ENCODE measurements around the gene G6PC3.
A peak's percentile ranks its signal among the peaks of the same experiment; 100 is the strongest.
"Not testable (repeated sequence)": the region's sequence is repeated elsewhere in the genome, so short reads cannot be mapped to it uniquely, and the experiment has no call there.

G6PC3 gene

DNA sequence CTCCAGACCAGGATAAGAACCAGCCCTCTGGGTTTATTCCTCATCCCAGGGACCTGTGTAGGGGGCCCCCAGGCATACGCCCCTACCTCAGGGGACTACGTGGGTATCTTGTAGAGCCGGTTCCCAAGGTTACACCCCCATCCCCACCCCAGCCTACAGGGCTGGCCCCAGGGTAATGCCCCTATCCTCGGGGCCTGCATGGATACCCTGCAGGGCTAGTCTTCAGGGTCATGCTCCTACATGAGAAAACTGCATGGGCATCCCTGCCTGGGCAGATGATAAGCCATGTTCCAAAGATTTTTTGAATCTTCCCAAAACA lies 38.7 kb downstream of the G6PC3 start:
- no peak for DNase-seq

DNA sequence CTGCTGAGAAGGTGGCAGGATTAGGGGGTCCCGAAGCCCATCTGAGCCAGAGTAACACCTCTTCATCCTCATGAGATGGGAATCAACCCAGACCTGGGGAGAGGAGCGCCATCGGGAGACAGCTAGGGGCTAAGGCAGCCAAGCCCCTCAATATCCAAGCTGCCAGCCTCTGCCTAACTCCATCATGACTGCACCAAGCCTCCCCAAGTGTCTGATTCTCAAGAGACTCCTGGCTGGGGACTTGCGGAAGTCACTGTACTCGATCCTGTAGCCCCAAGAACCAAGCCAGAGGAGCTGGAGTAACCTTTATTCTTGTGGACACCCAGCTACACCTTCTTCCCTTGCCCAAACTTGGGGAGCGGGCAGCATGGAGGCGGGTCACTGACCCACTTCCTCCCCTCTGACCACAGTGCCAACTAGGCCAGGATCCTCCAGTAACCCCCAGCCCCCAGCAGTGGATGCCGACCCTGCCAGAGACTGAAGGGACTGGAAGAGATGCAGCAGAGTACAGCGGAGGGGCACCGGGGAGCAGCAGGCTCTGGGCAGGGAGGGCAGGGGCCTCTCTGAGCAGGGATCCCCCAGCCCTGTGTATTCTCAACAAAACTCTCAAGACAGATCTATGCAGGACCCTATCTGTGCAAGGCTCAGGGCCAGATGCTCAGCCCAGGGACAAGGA lies 39.6 kb downstream of the G6PC3 start:
- no peak for DNase-seq

DNA sequence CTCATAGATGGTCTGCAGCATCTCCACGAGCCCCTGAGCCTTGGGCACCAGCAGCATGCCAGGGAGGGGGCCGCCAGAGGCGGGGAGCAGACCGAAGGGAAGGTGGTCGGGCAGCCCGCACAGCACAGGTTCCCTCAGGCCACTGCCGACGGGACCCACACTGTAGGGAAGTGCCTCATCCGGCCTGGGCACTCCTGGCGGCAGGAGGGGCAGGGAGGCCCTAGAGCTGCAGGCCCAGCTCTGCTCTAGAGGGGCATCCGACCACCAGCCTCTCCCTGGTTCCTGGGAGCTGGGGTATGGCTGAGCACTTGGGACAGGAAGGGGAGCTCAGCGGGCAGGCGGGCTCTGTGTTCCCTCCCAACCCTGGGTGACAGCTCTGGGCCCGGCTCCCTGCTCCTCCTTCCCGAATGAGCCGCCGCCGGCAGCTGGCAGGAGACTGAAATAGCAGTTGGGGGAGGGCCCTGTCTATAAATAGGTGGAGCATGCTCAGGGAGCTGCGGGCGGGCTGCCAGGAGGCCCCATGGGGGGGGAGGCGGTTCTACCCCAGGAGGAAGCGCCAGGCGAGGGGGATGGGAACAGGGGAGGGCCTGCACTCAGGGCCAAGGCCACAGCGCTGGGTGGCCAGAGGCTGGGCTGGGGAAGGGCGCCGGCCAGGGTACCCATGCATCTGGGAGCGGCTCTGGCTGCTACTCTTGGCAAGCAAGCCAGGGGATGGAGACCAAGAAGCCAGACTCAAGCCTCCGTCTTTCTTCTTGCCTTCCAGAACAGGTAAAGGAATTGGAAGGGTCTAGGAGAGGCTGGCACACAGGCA lies 40.5 kb downstream of the G6PC3 start:
- DNase-seq: peak; percentile 79

DNA sequence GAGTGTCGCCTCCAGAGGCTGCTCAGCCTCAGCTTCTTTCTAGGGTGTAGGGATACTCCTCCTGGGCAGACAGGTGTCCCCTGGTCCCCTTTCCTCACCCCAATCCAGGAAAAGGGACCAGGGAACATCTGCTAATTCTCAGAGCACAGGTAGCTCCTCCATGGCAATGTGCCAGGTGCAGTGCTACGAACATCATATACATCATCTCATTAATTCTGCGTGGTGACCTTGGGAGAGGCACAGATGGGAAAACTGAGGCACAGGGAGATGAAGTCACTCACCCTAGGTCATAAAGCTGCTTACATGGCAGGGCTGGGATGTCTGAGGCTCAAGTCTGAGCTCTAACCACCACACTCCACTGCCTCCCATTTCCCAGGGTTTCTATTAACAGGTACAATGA lies 41.2 kb downstream of the G6PC3 start:
- DNase-seq: peak; percentile 17

DNA sequence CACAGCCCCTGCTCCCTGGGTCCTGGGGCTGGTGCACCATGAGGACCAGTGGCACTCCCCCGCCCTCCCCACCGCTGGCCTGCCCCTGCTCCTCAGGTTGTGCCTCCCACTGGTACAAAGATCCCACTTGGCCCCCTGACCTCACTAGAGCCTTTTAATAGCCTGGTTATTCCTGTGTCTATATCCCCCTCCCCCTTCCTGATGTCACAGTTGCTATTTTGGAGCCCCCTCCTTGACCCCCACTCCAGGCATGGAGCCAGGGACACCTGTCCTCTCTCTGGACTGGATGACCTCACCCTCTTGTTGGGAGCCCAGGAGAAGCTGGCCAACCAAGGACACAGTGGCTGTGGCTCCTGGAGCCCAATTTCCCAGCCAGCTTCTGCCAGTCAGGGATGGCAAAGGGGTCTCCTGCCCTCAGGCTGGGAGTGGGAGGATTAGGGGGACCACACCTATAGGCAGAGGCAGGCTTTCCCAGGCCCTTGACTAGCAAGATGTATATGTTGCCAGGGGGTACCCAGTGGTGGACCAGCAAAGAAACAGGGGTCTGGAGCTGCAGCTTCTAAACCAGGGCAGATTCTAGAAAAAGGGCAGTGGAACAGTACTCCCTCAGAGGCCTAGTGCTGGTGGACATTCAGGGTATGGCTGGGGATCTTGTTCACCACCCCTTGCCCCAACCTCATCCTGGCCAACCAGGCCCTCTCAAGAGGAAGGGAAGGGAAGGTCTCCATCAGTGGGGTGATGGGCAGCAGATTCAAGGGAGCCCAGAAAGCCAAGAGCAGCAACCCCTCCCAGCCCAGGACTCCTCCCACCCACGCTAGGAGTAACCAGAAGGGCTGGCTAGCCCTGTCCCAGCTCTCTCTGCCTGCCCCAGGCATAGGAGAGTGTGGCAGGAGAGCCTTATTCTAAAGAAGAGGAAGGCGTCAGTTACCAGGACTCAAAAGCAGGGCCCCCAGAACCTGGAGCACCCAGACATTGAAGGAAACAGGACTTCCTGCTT lies 42.0 kb downstream of the G6PC3 start:
- DNase-seq: no peak

DNA sequence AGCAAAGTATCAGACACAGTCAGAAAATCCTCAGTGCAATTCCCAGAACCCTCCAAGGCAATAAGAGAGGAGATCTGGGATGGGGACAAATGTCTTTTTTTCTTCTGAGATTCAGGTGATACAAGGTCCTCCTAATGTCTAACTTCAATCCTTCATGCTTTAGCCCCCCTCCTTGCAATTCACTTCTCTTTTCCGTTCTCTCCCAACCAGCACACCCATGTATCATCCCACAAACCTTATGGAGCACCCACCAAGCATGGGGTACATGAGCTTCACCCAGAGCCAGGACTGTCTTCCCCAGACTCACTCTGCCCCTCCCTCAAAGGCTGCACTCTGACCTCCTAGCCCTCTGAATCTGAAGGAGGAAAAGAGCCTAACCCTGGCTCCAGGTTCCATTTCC lies 42.8 kb downstream of the G6PC3 start:
- DNase-seq: no peak

DNA sequence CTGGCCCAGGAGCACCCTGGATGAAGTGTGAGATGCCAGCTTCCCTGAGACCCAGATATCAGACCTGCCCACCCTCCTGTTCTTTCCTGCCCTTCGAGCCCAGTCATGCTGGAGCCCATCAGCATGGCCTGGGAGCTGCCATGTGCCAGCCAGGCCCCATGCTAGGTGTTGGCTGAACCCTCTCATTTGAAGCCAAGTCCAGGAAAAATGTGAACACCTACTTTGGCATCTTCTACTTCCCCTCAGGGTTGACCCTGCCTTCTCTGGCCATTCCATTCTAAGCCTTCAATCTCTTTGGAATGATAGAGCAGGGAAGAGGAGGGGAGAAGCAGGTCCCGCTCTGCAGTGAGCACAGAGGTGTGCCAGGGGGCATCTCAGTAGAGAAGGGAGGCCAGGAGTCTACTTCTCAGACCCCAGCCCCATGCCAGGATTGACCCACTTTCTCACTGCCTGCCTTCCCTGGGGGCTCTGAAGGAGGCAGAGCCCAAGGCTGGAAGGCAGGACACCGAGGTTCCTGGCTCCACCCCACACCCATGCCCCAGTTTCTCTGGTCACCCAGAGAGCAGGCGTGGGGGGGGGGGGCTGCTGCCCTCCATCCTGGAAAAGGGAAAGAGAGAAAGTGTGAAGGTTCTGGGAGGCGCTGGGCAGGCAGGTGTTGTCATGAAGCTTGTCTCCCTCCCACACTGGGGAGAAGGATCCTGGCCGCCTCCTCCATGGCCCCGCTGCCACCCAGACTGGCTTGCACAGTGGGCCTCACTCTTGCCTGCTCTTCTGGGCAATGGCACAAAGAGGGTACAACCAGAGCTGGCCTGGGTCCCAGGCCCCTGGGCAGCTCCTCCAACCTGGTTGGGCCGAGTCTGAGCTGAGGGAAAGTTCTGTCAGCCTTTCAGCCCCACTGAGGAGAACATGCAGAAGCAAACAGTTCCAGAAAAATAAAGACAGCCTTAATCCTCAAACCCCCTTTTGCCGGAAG lies 43.6 kb downstream of the G6PC3 start:
- DNase-seq: no peak

DNA sequence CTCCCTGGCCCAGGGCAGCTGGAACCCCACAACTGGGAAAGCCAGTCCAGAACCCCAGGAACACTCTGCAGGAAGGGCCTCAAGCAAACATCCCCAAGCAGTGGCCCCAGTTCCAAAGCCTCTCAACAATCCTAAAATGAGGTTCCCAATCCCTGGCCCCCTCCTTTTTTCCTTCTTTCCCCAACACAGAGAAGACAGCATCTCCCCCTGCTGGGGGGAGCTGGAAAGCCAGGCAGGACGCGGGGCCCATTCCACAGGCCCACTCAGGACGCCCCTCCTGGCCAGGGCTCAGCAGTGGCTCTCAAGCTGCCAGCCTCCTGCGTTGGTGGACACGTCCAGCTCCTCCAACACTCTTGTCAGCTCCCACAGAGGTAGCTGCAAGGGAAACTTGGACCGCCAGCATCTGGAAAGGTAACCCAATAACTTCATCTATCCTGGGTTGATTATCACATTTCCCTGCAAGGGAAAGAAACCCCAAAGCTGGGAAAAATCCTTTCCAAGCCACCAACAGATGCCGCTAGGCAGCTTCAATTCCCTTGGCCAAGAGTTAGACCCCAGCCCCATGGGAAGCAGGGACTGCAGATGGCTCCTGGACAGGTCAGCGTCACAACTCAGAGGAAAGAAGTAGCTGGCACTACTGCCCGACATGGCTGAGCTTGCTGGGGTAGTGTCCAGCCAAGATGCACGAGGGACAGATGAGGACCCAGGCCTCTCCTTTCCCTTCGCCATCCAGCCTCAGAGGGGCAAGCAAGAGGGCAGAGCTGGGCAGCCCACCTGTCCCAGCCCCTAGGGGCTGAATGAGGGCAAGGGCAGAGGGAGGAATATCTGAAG lies 45.3 kb downstream of the G6PC3 start:
- DNase-seq: peak; percentile 28

DNA sequence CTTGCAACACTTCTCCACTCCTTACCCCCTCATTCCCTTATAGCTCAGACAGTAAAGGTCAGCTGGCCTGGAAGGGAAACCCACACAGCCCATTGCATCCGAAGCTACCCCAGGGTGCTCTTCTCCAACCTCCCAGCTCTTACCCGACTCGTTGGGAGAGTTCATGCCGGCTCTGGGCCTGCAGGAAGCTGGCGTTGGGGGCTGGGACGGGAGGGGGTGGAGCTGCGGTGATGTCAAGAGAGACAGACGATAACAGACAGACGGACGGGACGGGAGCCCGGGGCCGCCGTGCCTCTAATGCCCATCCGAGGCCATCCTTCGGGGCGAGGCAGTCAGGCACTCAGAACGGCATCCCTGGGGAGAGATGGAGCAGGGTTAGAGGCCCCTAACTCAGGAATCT lies 46.8 kb downstream of the G6PC3 start:
- DNase-seq: no peak

DNA sequence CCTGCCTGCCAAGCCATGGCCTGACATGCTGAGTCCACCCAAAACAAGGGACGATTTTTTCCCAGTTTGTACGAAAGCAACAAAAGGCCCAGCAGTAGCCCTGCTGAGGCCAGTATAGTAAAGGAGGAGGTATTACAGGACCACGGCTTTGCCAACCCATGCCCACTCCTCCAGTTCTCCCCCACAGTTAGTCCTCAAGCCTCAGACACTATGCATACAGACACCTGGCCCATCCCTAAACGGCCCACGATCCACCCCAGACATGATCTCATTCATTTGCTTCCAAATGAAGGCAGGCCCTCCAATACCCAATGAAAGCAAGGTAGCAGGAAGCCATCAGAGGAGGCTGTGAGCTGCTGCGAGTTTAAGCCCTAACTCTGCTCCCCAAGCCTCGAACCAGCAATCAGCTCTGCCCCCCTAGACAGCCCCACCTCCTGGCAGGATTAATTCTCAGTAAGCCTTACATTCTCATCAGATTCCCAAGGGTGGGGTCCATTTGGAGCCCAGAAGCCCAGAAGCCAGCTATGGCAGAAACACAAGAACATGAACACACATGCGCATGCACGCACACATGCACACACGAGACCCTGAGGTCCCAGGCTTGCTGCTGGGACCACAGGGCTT lies 48.0 kb downstream of the G6PC3 start:
- DNase-seq: no peak

DNA sequence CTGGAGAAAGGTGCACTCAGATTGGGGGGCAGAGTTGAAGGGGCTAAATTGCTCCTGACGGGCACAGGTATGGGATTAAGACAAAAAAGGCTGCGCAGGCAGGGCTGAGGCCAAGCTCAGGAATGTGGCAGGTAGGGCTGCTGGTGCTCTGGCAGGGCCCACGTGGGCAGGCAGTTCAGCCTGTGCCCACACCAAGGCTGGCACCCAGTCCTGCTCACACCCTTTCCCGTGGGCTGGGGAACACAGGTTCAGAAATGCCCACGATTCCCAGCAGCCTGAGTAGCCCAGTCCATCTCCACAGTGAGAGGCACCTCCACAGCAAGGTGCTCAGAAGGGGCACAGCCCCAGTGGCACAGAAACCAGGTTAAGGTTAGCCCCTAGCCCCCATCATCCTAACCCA lies 48.5 kb downstream of the G6PC3 start:
- DNase-seq: no peak

DNA sequence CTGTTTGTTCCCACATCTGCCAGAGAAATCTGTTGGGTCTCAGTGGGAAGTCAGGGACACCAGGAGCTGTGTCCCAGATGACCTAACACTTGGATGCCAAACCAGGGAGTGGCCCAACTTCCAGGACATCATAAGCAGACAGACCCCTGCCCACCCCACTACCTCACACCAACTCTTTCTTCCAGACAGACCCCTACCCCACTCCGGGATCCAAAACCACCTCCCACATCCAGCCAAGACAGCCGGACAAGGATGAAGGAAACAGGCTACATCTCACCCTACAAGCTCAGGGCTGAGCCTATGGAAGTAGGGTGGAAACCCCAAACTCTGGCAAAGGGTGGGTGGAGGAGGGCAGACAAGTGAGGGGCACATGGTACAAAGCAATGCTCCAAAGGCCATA lies 49.3 kb downstream of the G6PC3 start:
- DNase-seq: no peak

DNA sequence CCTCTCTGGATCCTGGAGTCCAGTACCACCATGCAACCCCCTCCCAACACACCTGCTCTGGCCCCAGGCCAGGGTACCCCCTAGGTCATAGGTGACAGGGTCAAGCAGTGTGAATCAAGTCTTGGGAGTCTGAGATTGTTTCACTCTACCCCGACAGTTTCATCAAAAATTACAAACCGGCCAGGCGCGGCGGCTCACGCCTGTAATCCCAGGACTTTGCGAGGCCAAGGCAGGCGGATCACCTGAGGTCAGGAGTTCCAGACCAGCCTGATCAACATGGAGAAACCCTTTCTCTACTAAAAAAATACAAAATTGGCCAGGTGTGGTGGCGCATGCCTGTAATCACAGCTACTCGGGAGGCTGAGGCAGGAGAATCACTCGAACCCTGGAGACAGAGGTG lies 49.7 kb downstream of the G6PC3 start:
- not testable (repeated sequence) for DNase-seq

DNA sequence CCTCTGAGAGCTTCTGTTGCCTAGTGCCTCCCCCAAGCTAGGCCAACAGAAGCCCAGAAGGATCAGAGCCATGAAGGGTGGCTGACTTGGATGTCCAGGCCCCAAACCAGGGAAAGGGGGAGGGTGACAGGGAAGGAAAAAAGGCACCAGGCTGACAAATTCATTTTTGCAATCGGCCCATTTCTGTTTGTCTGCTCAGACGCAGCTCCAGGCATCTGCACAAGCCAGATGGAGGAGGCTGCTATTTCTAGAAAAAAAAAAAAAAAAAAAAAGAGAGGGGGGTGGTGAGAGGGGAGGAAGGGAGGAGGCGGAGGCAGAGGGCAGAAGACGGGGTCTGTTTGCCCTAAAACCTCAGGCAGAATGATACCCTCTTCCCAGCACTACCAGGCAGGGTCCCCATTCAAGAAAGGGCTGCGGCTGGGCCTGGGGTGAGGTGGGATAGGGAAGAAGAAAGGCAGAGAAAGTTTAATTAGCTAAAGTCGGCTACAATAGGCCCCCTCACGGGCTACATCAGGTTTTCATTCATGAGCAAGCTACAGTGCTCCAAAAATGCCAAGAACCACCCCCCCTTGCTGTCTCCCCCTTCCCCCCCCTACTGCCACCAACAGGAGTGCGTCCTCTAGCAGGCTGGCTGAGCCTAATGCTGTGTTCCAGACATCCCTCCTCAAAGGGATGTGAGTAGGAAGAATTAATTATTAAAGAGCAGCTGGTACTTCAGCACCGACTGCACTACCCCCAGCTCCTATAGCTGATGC lies 50.5 kb downstream of the G6PC3 start:
- no peak for DNase-seq

DNA sequence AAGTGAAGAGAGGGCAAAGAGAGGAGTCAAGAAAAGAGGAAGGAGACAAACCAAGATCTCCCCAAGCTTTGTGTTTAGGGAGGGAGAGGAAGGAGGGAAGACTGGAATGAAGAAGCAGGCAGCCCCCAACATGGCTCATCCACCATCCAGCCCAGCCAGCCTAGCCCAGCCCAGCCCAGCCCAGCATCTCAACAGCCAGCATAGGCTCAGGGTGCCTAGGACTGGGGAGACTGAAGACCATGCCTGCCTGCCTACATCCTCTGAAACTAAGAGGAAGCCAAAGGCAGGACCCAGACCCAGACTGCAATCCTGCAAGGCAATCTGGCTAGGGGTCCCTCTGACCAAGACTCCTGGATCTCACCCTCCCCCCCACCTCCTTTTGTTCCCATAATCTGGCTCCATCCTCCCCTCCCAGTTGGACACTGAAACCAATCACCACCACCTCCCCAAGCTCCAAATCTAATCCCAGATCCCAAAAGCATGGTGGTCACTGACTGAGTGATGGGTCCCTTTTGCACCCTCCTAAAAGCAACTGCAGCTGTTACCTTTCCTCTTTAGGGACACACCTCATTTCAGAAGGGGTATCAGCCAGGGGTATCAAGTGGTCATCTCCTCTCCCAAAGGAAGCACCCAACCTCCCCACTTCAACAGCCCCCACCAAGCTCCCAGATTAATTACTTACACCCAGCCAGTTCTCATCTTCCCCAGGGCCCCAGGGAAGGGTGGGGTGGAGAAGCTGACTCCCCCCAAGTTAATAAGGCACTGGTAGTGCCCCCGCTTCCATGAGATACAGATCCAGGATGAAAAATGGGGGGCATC lies 51.7 kb downstream of the G6PC3 start:
- no peak for DNase-seq

DNA sequence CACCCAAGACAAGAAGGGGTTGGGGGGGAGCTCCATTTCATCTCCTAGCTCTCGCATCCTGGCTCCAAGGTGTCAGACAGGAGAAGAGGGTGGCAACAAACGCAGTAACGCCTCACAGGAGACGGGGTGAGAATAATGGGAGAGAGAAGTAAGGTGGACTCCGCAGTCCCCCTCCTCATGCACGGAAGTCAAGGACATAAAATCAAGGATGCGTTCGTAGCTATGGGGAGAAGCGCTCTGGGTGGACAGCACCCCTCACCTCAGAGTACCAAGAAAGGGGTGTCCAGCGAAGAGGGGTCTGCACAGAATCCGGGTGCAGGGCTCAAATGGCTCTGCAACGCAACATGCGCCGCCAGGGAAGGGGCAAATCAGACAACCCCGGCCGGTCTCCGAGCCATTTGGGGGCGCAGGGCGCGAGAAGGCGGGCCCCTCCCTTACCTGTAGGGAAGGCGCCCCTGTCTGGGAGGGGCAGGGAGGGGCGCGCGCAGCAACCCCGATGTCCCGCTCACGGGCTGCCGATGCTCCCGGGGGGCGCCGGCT lies 52.4 kb downstream of the G6PC3 start:
- peak; percentile 43 for DNase-seq

DNA sequence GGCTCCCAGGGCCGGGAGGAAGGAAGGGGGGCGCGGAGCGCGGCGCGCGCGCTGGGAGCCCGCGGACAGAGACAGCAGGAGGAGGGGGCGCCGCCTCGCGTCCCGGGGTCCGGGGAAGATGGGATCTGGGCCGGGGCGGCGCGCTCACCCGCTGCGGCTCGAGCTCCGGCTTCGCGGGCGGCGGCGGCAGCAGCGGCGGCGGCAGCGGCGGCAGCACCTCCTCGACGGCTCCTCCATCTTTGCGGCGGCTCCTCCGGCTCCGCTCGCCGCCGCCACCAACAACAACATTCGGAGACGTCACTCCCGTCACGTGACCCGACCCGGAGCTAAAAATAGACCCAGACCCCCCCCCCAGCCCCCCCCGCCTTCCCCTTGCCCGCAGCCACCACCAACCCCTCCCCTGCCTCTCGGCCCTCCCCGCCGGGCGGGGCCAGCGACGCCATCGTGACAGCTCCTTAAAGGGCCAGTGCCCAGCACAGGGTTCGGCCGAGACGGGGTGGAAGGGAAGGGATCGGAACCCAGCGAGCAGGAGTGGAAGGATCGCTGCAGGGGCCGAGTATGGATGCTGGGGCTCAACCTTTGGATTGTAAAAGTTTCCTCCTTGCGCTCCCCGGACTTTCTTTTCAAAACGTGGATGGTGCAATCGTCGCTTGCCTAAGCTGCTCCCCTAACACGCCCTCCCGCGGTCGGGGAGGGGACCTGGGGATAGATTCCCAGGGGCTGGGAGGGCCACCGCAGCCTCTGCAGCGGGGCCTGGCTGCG lies 53.0 kb downstream of the G6PC3 start, which contains the start of gene HDAC5:
Gene HDAC5 (minus strand): TSS at position 286 of the 762 bp plus-strand sequence. CDS start 6,126 bp downstream, outside the sequence.
- peak; percentile 99 for DNase-seq

DNA sequence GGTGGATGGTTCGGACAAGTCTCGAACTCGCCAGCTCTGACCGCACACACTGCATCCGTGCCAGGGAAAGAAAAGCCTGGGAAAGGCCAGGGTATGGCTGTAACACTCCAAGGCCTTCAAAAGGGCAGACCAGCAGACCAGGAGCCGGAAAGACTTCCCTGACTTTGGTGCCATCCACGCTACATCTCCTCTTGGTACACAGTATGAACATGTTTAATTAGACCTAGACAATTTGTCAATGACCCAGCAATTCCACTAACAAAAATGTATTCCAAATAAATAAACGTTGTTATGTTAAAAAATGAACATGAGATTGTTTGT lies 53.5 kb downstream of the G6PC3 start:
- no peak for DNase-seq
